ENCODE results near the gene IDH3B. TPM values are rescaled to one million over a fixed set of nuclear protein-coding genes. Genes with fewer than 3 reads are reported as not detected.

Gene IDH3B
- total and polyA plus RNA-seq, 2 of the 13 experiments (the other 11 are each of a cell fraction or from before 2014, with no cell fraction given) = 215 to 254 TPM

DNA sequence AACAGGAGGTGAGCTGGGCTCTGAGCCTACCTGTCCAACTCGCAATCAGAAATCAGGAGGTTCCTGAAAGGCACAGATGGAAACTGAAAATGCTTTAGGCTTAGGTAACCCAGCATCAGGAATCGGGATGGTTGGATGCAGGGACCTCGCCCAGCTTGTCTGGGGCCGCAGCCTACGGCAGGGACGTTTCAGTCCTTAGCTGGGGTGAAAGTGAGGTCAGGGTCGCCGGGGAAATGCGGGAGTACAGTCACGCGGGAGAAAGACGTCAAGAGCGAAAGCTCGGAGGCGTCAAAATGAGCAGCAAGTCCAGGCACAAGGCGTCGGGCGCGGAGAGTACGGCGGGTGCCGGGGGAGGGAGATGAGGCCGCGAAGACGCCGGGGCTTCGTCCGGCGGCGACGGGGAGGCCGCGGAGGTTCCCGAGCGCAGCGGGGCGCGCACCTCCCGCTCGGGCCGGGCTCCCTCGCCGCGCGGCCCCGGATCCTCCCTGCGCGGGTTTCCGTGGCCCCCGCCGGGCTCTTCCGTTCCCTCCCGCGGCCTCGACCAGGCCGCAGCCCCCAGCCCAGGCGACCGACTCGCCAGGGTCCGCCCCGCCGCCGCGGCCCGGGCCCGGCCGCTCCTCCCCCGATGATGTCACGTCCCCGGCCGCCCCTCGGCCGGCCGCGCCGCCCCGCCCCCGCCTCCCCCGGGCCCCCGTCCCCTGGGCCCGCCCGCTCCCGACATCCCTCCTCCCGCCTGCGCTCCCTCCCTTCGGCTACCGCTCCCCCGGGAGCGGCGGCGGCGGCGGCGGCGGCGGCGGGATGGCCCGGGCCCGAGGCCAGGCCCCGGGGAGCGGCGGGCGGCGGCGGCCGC, 28.2 kb upstream of the IDH3B start, which contains the start of gene EBF4 (continued):
- TF ChIP-seq CBX2 (IDR thresholded peaks at IDR 0.05; ENCODE audit: low read depth, low read length) (no peak), CBX2 (CRISPR knock-in tag; IDR thresholded peaks at IDR 0.05; ENCODE audit: low read depth) (no peak), ZNF33A (CRISPR knock-in tag; IDR thresholded peaks at IDR 0.05; ENCODE audit: borderline replicate concordance) (no peak), TCF7 (IDR thresholded peaks at IDR 0.05; ENCODE audit: low read depth) (no peak), AGO1 (IDR thresholded peaks at IDR 0.05; ENCODE audit: low read depth, low read length, poor library complexity, severe bottlenecking) (peak; percentile 38), TAF15 (IDR thresholded peaks at IDR 0.05; ENCODE audit: low read depth, low read length, poor library complexity, severe bottlenecking) (no peak), ZNF709 (CRISPR knock-in tag; IDR thresholded peaks at IDR 0.05) (no peak), GATA4 (IDR thresholded peaks at IDR 0.05; ENCODE audit: borderline replicate concordance, low read depth) (no peak), ZBTB3 (CRISPR knock-in tag; IDR thresholded peaks at IDR 0.05; ENCODE audit: borderline replicate concordance, low read depth) (no peak), KDM5B (CRISPR knock-in tag; IDR thresholded peaks at IDR 0.05; ENCODE audit: borderline replicate concordance) (peak; percentile 90), ONECUT2 (CRISPR knock-in tag; IDR thresholded peaks at IDR 0.05) (no peak), KLF16 (CRISPR knock-in tag; IDR thresholded peaks at IDR 0.05) (peak in 1 of 2 experiments; percentile 75; a peak in 1 of 4 replicates), ZFP36 (IDR thresholded peaks at IDR 0.05; ENCODE audit: borderline replicate concordance, low read depth, low read length, partially characterized antibody) (no peak), ZNF782 (CRISPR knock-in tag; IDR thresholded peaks at IDR 0.05; ENCODE audit: borderline replicate concordance) (peak; percentile 50; the same call in 1 of the 2 replicates), SPEN (CRISPR knock-in tag; IDR thresholded peaks at IDR 0.05; ENCODE audit: low read depth) (peak; percentile 73; the same call in 1 of the 2 replicates), DNMT3B (CRISPR knock-in tag; conservative IDR thresholded peaks at IDR 0.05) (0 out of 2 replicates have a peak, but pooled peaks have one; percentile 41), ZNF256 (CRISPR knock-in tag; conservative IDR thresholded peaks at IDR 0.05) (0 out of 2 replicates have a peak, but pooled peaks have one; percentile 33), DPF2 (CRISPR knock-in tag; IDR thresholded peaks at IDR 0.05; ENCODE audit: borderline replicate concordance, low read depth) (no peak)
- TF ChIP-seq, protein P1, sequence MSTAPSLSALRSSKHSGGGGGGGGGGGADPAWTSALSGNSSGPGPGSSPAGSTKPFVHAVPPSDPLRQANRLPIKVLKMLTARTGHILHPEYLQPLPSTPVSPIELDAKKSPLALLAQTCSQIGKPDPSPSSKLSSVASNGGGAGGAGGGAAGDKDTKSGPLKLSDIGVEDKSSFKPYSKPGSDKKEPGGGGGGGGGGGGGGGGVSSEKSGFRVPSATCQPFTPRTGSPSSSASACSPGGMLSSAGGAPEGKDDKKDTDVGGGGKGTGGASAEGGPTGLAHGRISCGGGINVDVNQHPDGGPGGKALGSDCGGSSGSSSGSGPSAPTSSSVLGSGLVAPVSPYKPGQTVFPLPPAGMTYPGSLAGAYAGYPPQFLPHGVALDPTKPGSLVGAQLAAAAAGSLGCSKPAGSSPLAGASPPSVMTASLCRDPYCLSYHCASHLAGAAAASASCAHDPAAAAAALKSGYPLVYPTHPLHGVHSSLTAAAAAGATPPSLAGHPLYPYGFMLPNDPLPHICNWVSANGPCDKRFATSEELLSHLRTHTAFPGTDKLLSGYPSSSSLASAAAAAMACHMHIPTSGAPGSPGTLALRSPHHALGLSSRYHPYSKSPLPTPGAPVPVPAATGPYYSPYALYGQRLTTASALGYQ (CRISPR knock-in tag; IDR thresholded peaks at IDR 0.05) = no peak
- TF ChIP-seq, protein P2, sequence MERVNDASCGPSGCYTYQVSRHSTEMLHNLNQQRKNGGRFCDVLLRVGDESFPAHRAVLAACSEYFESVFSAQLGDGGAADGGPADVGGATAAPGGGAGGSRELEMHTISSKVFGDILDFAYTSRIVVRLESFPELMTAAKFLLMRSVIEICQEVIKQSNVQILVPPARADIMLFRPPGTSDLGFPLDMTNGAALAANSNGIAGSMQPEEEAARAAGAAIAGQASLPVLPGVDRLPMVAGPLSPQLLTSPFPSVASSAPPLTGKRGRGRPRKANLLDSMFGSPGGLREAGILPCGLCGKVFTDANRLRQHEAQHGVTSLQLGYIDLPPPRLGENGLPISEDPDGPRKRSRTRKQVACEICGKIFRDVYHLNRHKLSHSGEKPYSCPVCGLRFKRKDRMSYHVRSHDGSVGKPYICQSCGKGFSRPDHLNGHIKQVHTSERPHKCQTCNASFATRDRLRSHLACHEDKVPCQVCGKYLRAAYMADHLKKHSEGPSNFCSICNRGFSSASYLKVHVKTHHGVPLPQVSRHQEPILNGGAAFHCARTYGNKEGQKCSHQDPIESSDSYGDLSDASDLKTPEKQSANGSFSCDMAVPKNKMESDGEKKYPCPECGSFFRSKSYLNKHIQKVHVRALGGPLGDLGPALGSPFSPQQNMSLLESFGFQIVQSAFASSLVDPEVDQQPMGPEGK (CRISPR knock-in tag; IDR thresholded peaks at IDR 0.05) = peak; percentile 51
- TF ChIP-seq, protein P3, sequence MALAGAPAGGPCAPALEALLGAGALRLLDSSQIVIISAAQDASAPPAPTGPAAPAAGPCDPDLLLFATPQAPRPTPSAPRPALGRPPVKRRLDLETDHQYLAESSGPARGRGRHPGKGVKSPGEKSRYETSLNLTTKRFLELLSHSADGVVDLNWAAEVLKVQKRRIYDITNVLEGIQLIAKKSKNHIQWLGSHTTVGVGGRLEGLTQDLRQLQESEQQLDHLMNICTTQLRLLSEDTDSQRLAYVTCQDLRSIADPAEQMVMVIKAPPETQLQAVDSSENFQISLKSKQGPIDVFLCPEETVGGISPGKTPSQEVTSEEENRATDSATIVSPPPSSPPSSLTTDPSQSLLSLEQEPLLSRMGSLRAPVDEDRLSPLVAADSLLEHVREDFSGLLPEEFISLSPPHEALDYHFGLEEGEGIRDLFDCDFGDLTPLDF (CRISPR knock-in tag; IDR thresholded peaks at IDR 0.05) = 0 out of 2 replicates have a peak, but pooled peaks have one; percentile 37
- TF ChIP-seq, protein P4, sequence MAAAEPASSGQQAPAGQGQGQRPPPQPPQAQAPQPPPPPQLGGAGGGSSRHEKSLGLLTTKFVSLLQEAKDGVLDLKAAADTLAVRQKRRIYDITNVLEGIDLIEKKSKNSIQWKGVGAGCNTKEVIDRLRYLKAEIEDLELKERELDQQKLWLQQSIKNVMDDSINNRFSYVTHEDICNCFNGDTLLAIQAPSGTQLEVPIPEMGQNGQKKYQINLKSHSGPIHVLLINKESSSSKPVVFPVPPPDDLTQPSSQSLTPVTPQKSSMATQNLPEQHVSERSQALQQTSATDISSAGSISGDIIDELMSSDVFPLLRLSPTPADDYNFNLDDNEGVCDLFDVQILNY (CRISPR knock-in tag; conservative IDR thresholded peaks at IDR 0.05) = no peak
- TF ChIP-seq, protein P5, sequence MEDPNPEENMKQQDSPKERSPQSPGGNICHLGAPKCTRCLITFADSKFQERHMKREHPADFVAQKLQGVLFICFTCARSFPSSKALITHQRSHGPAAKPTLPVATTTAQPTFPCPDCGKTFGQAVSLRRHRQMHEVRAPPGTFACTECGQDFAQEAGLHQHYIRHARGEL (CRISPR knock-in tag; IDR thresholded peaks at IDR 0.05) = no peak

Measured in HepG2 (cell line).